Measurements from ENCODE around the gene GNGT2.
"Not testable (repeated sequence)": the region's sequence is repeated elsewhere in the genome, so short reads cannot be mapped to it uniquely, and the experiment has no call there.

Gene GNGT2

GRCh38 chr17:49183341-49183740, 27.0 kb downstream of the GNGT2 start:
- Histone ChIP-seq H2AFZ (ENCODE audit: low read depth, low read length) (no peak overlapping the region), H3K9ac (ENCODE audit: low read depth, low read length) (no peak overlapping the region), H3K9me3 (ENCODE audit: insufficient read depth, low read length, severe bottlenecking) (peaks cover 18% of the 10 kb centered on the region), H3K36me3 (ENCODE audit: insufficient read depth, low read length) (no peaks in the 10 kb centered on the region), H3K4me2 (ENCODE audit: insufficient read depth, low read length) (no peak overlapping the region), H3K4me1 (ENCODE audit: insufficient read depth, low read length) (no peaks in the 10 kb centered on the region), H3K79me2 (ENCODE audit: insufficient read depth, low read length) (no peaks in the 10 kb centered on the region), H3K27ac (ENCODE audit: low read length) (no peak overlapping the region), H4K20me1 (ENCODE audit: insufficient read depth, low read length) (no peaks in the 10 kb centered on the region), H3K27me3 (ENCODE audit: insufficient read depth, low read length, poor library complexity) (no peaks in the 10 kb centered on the region), H3K4me3 (ENCODE audit: low read depth in 1 of 2, low read length in 2 of 2) (no peak overlapping the region)
- TF ChIP-seq EZH2 (IDR thresholded peaks at IDR 0.05; ENCODE audit: borderline replicate concordance, low read depth, low read length, severe bottlenecking) (no peak), CTCF (IDR thresholded peaks at IDR 0.05; ENCODE audit: borderline replicate concordance, extremely low read depth, low read length, poor library complexity, severe bottlenecking) (no peak)
- DNase-seq: no peak
- no peak for ATAC-seq (ENCODE audit: insufficient read depth, low read depth)

- H3K4me1 ChIP-seq (ENCODE audit: insufficient read depth, low read length): no peaks in the 10 kb centered on the region
- no peaks in the 10 kb centered on the region for H3K79me2 ChIP-seq (ENCODE audit: insufficient read depth, low read length)
- H3K36me3 ChIP-seq (ENCODE audit: insufficient read depth, low read length): no peaks in the 10 kb centered on the region
- ATAC-seq (ENCODE audit: insufficient read depth, low read depth) (no peak), DNase-seq (no peak)
- H3K27ac ChIP-seq (ENCODE audit: low read length): no peak overlapping the region
- no peak overlapping the region for H3K4me3 ChIP-seq (ENCODE audit: low read depth in 1 of 2, low read length in 2 of 2)
- no peak overlapping the region for H3K9ac ChIP-seq (ENCODE audit: low read depth, low read length)
- no peak overlapping the region for H3K4me2 ChIP-seq (ENCODE audit: insufficient read depth, low read length)
- TF ChIP-seq CTCF (IDR thresholded peaks at IDR 0.05; ENCODE audit: borderline replicate concordance, extremely low read depth, low read length, poor library complexity, severe bottlenecking) (no peak), EZH2 (IDR thresholded peaks at IDR 0.05; ENCODE audit: borderline replicate concordance, low read depth, low read length, severe bottlenecking) (no peak)
- H3K27me3 ChIP-seq (ENCODE audit: insufficient read depth, low read length, poor library complexity): no peaks in the 10 kb centered on the region
- H4K20me1 ChIP-seq (ENCODE audit: insufficient read depth, low read length): no peaks in the 10 kb centered on the region
- H2AFZ ChIP-seq (ENCODE audit: low read depth, low read length): no peak overlapping the region
- peaks cover 34% of the 10 kb centered on the region for H3K9me3 ChIP-seq (ENCODE audit: insufficient read depth, low read length, severe bottlenecking)
Observed at GRCh38 chr17:49180998-49181635, 29.3 kb downstream of the GNGT2 start.

GRCh38 chr17:49180303-49180702, 30.1 kb downstream of the GNGT2 start:
- peak; percentile 82 for TF ChIP-seq CTCF (IDR thresholded peaks at IDR 0.05; ENCODE audit: borderline replicate concordance, extremely low read depth, low read length, poor library complexity, severe bottlenecking)
- no peak for TF ChIP-seq EZH2 (IDR thresholded peaks at IDR 0.05; ENCODE audit: borderline replicate concordance, low read depth, low read length, severe bottlenecking)
- ATAC-seq (ENCODE audit: insufficient read depth, low read depth) (peak; percentile 54; the same call in 2 of the 3 replicates), DNase-seq (peak; percentile 58)
- Histone ChIP-seq H3K27ac (ENCODE audit: low read length) (no peak overlapping the region), H3K4me3 (ENCODE audit: low read depth in 1 of 2, low read length in 2 of 2) (no peak overlapping the region), H3K4me2 (ENCODE audit: insufficient read depth, low read length) (no peak overlapping the region), H3K79me2 (ENCODE audit: insufficient read depth, low read length) (no peaks in the 10 kb centered on the region), H3K9me3 (ENCODE audit: insufficient read depth, low read length, severe bottlenecking) (peaks cover 36% of the 10 kb centered on the region), H3K36me3 (ENCODE audit: insufficient read depth, low read length) (no peaks in the 10 kb centered on the region), H4K20me1 (ENCODE audit: insufficient read depth, low read length) (no peaks in the 10 kb centered on the region), H3K4me1 (ENCODE audit: insufficient read depth, low read length) (no peaks in the 10 kb centered on the region), H3K27me3 (ENCODE audit: insufficient read depth, low read length, poor library complexity) (no peaks in the 10 kb centered on the region), H2AFZ (ENCODE audit: low read depth, low read length) (no peak overlapping the region), H3K9ac (ENCODE audit: low read depth, low read length) (no peak overlapping the region)

GRCh38 chr17:49175978-49176377, 34.4 kb downstream of the GNGT2 start:
- H3K36me3 ChIP-seq (ENCODE audit: insufficient read depth, low read length); ATAC-seq (ENCODE audit: insufficient read depth, low read depth); H3K27me3 ChIP-seq (ENCODE audit: insufficient read depth, low read length, poor library complexity); H3K9ac ChIP-seq (ENCODE audit: low read depth, low read length); H3K79me2 ChIP-seq (ENCODE audit: insufficient read depth, low read length); H3K4me2 ChIP-seq (ENCODE audit: insufficient read depth, low read length); DNase-seq; H4K20me1 ChIP-seq (ENCODE audit: insufficient read depth, low read length); H2AFZ ChIP-seq (ENCODE audit: low read depth, low read length); H3K4me3 ChIP-seq (ENCODE audit: low read depth in 1 of 2, low read length in 2 of 2); H3K27ac ChIP-seq (ENCODE audit: low read length); H3K4me1 ChIP-seq (ENCODE audit: insufficient read depth, low read length): not testable (repeated sequence)
- peaks cover 25% of the 10 kb centered on the region for H3K9me3 ChIP-seq (ENCODE audit: insufficient read depth, low read length, severe bottlenecking)

- H3K27me3 ChIP-seq (ENCODE audit: insufficient read depth, low read length, poor library complexity): not testable (repeated sequence)
Observed at GRCh38 chr17:49170711-49171110, 39.7 kb downstream of the GNGT2 start.

More at GRCh38 chr17:49170711-49171110, 39.7 kb downstream of the GNGT2 start:
- H3K4me3 ChIP-seq (ENCODE audit: low read depth in 1 of 2, low read length in 2 of 2); DNase-seq; H3K27ac ChIP-seq (ENCODE audit: low read length); H3K36me3 ChIP-seq (ENCODE audit: insufficient read depth, low read length); H3K9ac ChIP-seq (ENCODE audit: low read depth, low read length); H2AFZ ChIP-seq (ENCODE audit: low read depth, low read length); H3K4me2 ChIP-seq (ENCODE audit: insufficient read depth, low read length); H4K20me1 ChIP-seq (ENCODE audit: insufficient read depth, low read length); H3K9me3 ChIP-seq (ENCODE audit: insufficient read depth, low read length, severe bottlenecking); H3K79me2 ChIP-seq (ENCODE audit: insufficient read depth, low read length); ATAC-seq (ENCODE audit: insufficient read depth, low read depth); H3K4me1 ChIP-seq (ENCODE audit: insufficient read depth, low read length): not testable (repeated sequence)
